Measurements from ENCODE around the gene MAP3K7. TPM values are rescaled to one million over a fixed set of nuclear protein-coding genes. Genes with fewer than 3 reads are reported as not detected.
A peak's percentile ranks its signal among the peaks of the same experiment; 100 is the strongest.

The MAP3K7 gene
- total RNA-seq, result 10 to 100 TPM; 14.0 to 17.1 TPM
- long read RNA-seq, full-length matches to known transcripts, result 75 of 93 reads
- long read RNA-seq, partial matches to known transcripts, result 2 of 93 reads
- long read RNA-seq, other reads (novel, unspliced or antisense), result 16 of 93 reads

GRCh38 chr6:90586836-90587638 is at the start of gene MAP3K7:
Gene MAP3K7 (minus strand): TSS chr6:90587072. CDS start chr6:90586883, 189 bp downstream.
- peak; percentile 91 for DNase-seq
- intact Hi-C loops (cut with DNase I), result no loop called here
- ATAC-seq, result peak; percentile 97 to 98

GRCh38 chr6:90631046-90631445 is 44.2 kb upstream of the MAP3K7 start:
- ATAC-seq (no peak), DNase-seq (no peak)
- intact Hi-C loops (cut with DNase I), result no loop called here

DNA sequence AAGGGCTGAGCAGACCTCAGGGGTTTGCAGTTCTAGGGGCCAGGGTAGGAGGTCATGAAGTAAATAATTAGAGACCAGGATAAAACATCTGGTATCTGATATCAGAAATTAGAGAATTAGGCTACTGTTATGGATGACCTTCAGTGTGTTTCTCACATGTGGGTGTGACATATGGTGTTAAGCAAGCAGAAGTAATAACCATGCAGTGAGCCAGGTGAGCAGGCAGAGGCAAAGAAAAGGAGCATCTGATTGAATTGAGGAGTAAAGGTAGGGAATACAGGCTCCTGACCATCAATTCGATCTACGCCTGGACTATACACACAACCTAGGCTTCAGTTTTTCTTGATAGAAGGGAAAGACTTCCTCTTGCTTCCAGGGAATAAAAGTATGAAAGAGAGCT is 34.7 kb upstream of the MAP3K7 start:
- intact Hi-C loops (cut with DNase I), result no loop called here
- ATAC-seq (no peak), DNase-seq (no peak)

DNA sequence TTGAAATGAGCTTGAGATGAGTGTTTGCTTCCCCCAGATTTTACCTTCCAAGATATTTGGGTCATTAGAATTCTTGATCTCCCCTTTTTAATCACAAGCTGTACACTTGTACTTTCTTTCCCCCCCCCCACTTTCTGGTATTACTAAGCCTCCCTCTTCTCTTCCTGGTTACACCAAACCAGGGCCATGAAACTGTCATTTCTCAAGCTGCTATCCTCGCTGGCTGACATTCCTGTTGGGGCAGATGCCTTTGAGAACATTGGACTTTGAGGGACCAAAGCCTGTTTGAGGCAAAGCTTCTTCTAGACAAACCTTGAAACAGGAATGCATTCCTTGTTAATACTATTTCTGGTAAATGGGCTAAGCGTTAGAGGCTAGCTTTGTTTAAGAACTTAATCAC is 32.3 kb upstream of the MAP3K7 start:
- no peak for DNase-seq
- intact Hi-C loops (cut with DNase I), result no loop called here
- ATAC-seq, result no peak

DNA sequence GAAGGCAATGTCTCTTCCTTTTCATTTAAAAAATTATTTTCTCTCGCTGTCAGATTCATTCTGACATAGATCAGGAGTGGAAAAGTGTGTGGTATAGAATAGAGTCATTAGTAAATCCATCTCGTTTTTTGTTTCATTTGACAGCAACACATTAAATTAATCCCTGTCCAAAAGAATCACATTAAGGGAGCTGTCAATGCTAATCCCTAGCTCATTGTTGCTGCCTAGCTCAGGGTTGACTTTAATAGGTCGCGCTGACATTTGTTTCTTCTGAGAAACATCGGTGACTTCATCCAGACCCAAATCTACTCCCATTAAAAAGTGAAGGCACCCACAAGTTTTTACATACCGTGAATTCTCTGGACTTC is 25.4 kb upstream of the MAP3K7 start:
- intact Hi-C loops (cut with DNase I), result no loop called here
- DNase-seq, result no peak
- ATAC-seq, result no peak

DNA sequence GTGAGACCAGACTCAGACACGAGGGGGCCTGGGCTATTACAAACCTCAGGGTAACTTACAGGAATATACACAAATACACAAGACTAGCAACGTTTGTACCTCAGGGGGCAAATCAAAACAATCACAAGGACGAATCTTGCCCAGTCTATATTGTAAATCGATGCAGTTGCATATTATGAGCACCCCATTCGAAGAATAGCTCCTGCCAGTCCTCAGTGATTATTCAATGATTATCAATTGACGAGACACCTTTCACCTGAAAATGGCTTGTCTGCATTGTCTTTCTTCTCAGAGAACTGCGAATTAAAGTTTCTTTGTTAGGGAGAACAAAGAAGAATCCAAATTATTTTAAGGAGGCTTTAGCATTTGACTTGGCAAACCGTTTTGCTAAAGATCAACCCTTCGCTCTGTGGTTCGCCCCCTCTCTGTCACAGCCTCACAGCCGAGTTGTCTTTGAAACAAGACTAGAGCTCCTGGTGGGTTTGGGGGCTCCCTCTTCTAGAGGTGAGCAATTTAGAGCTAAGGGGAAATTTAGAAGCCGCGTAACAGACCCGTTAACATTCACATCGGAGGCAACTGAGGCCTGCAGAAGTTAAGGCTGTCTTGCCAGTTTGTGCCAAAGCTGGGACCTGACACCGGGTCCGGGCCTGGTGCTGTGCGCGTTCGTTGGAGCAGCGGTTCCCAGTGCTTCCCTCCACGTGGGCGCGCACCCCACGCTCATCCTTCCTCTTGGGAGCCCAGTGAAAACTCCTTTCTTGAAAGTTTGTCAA is 24.9 kb upstream of the MAP3K7 start:
- intact Hi-C loops (cut with DNase I), result no loop called here
- DNase-seq (no peak), ATAC-seq (no peak)

DNA sequence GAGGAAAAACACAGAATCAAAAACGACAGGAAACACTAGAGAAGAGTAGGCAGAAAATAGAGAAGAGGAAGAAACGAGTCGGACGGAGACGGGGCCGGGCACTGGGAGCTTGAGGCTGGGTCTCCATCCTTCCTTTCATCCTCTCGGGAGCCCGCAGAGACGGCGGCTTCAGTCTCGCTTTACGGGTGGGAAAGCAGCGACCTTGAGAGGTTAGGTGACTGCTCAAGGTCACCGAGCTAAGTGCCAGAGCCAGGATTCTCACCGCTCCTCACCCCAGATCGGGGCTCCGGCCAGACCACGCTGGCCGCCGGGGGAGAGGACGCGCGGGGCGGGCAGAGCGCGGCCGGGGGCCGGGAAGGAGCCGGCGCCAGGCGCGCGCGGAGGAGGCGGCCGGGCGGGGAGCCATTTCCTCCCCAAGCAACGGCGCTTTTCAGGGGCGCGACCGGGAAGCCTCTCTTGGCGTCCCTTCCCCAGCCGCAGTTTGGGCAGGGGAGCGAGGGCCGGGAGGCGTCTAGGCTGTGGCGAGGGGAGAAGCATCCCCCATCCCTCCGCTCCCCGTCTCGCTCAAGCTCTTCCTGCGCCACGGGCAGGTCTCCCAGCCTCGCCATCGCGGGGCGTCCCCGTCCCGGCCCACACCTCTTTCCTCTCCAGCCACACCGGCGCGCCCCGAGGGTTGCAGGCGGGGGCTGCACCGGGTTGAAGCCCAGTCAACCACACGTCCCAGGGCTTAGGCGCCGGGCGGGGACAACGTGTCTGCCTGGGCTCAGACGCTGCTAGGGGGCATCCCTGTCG is 24.1 kb upstream of the MAP3K7 start:
- intact Hi-C loops (cut with DNase I), result no loop called here
- DNase-seq, result peak; percentile 52
- ATAC-seq, result peak; percentile 84 to 93

DNA sequence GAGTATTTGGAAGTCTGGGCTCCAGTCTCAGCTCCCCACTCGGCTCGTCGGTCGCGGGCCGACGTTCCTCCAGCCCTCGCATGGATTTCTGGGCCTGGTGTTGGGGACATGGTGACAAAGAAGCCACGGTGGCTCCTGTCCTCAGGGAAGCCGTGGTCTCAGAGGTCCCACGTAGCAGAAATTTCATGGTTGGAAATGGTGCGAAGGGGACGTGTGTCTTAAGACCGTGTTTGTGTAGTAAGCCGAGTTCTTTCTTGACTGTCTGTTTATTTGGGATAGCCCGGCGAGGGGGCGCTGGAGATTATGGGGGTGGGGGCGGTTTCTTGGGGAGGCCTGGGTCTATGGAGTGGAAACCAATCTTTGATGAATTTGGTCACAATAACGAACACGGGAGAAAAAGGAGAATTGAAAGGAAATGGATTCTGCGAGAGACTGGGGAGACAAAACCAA is 23.5 kb upstream of the MAP3K7 start:
- ATAC-seq, result peak; percentile 24 to 28
- DNase-seq, result no peak

GRCh38 chr6:90605749-90606340 is 19.0 kb upstream of the MAP3K7 start:
- intact Hi-C loops (cut with DNase I), result no loop called here
- DNase-seq (no peak), ATAC-seq (no peak)

More for the DNA sequence above, 23.5 kb upstream of the MAP3K7 start:
- intact Hi-C loops (cut with DNase I), result no loop called here

DNA sequence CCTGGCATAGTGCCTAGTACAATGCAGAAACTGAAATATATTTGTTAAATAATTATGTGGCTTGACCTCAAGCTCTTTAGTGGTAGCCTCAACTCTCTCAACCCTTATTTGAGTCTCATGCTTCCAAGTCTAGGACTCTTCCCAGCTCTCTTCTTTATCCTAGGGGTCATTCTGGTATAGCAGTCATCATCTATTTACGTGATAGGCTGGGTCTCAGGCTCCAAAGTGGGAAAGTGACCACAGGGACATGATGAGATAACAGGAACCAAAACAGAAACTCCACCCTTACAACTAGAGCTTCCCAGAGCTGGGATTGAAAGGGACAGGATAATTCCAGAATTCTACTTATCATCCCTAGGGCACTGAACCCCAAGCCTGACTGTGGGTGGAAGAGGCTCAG is 17.7 kb upstream of the MAP3K7 start:
- ATAC-seq, result no peak
- intact Hi-C loops (cut with DNase I), result no loop called here

GRCh38 chr6:90599151-90599550 is 12.3 kb upstream of the MAP3K7 start:
- no peak for DNase-seq
- intact Hi-C loops (cut with DNase I), result no loop called here
- no peak for ATAC-seq

More for the DNA sequence above, 17.7 kb upstream of the MAP3K7 start:
- no peak for DNase-seq

DNA sequence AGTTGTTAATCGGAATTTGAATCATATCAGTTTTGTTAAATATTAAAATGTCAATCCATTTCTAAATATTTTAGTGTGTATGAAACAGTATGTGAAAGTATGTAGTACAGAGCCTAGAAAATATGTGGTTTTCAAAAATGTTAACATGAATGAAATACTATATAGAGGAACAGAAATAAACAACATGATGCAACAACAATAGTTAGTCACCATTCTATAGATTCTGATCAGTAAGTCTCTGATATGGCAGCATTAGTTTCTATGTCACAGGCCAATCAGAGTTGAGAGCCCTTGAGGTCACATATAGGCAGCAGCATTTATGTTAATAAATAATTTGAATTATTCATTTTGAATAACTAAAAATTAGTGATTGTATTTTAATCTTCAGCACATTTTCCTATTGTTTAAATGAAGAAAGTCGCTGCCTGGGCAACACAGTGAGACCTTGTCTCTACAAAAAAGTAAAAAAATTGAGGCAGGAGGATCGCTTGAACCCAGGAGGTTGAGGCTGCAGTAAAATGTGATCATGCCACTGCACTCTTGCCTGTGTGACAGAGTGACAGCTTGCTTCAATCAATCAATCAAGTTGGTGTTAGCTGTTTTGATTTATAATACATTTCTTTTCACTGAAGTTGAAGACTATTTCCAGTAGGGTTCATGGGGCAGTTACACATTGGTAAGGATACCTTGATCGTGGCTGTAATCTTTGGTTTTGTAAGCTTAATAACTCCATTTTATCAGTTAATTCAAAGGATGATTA is 11.5 kb upstream of the MAP3K7 start:
- DNase-seq, result no peak
- intact Hi-C loops (cut with DNase I), result no loop called here
- no peak for ATAC-seq

GRCh38 chr6:90596967-90597539 is 10.2 kb upstream of the MAP3K7 start:
- intact Hi-C loops (cut with DNase I), result no loop called here
- DNase-seq (no peak), ATAC-seq (no peak)

- DNase-seq (no peak), ATAC-seq (no peak)
- intact Hi-C loops (cut with DNase I), result no loop called here
These were observed 9.0 kb upstream of the MAP3K7 start for GRCh38 chr6:90595854-90596253.

DNA sequence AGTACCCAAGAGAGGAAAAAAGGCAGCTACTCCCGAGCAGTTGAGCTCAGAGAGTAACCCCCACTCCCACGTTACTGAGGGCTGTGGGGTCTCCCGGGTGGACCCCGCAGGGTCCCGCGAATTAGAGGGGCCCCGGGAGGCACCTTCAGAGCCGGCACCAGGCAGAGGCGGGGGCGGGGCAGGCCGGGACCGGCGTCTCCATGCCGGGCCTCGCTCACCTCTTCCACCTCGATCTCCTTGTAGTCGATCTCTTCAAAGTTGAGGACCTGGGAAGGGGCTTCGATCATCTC is 381 bp downstream of the MAP3K7 start:
- intact Hi-C loops (cut with DNase I), result no loop called here
- ATAC-seq (peak; percentile 31 to 64), DNase-seq (peak; percentile 28)

GRCh38 chr6:90584636-90585255 is 2.1 kb downstream of the MAP3K7 start:
- ATAC-seq (no peak), DNase-seq (no peak)
- intact Hi-C loops (cut with DNase I), result no loop called here

DNA sequence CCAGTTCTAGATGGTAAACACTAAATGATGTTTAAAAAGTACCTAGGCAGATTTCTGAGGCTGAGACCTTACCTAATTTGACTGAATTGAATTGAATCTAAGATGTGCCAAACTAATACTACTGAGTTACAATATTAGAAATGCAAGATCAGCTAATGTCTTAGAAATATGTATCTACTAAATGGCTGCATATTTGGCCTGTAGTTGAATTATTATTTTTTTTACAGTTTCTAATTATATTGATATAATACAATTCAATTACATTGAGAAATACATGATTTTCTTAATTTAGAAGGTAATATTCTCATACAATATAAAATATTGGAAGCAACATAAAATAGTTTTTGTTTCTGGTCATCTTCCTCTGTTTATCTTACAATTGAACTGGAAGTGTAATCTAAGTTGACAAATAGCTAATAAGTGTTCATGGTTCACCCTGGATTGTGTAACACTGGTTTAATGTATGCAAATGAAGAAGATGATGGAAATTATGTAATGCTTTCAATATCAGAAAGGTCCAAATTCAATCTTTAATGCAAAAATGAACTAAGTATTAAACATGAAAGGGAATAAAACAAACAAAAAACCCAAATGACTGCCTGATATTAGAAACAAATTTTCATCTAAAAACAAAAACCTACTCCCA is 2.9 kb downstream of the MAP3K7 start:
- DNase-seq, result no peak
- intact Hi-C loops (cut with DNase I), result no loop called here
- no peak for ATAC-seq
